GM12878 (cell line): ENCODE data around the gene WDFY4. TPM values are rescaled to one million over a fixed set of nuclear protein-coding genes. Genes with fewer than 3 reads are reported as not detected.

ENCODE experiments used
- ATAC-seq: fragments of 200-7000 bp; cut with Tn5 transposase; 3 replicates; pipeline ENCODE4 v1.9.1; 2020; ENCODE audit warnings: mild to moderate bottlenecking, moderate library complexity
- BruUV-seq: library from RNA; stranded (reverse); fragments of 400-500 nt; replicated peaks from 2 replicates; lab custom pipeline; 2021; lab: Mats Ljungman, UMichigan
- CTCF ChIA-PET: fragments of 300-600 bp; sonication (Branson Sonifier 250); formaldehyde crosslinking; extraction: SDS; loops from one replicate; lab custom pipeline; 2021; ENCODE audit warnings: inconsistent platforms; lab: Yijun Ruan, JAX
- POLR2A ChIA-PET: fragments of 350-600 bp; formaldehyde crosslinking; extraction: SDS; loops from one replicate; lab custom pipeline; 2021; ENCODE audit warnings: inconsistent platforms; lab: Charles Lee
- RAD21 ChIA-PET: fragments of 300-600 bp; sonication (Branson Sonifier 250); formaldehyde crosslinking; loops from one replicate; lab custom pipeline; 2023; ENCODE audit warnings: antibody characterized with exemption; ENCODE audit not compliant: unreplicated experiment; lab: Charles Lee
- SMC1A ChIA-PET: fragments of 300-600 bp; sonication (Branson Sonifier 250); formaldehyde crosslinking; loops from one replicate; lab custom pipeline; 2023; ENCODE audit not compliant: unreplicated experiment, uncharacterized antibody; lab: Charles Lee
- DNase-seq: peaks from one replicate; pipeline ENCODE4 v3.0.0-alpha.2; 2011; ENCODE audit warnings: low read depth, low spot score
- FAIRE-seq: peaks from 3 replicates; lab custom pipeline; 2011; peaks lifted over from hg19 to GRCh38; lab: Jason Lieb, UNC
- H2AFZ ChIP-seq: 2 replicates; pipeline ENCODE4 v1.6.0; 2011; ENCODE audit warnings: low read depth, low read length, control low read depth; ENCODE audit not compliant: control insufficient read depth
- H3K27ac ChIP-seq: 2 replicates; pipeline ENCODE4 v1.5.1; 2011; ENCODE audit warnings: control low read depth; ENCODE audit not compliant: control insufficient read depth, insufficient read depth
- H3K27me3 ChIP-seq, 2 experiments: replicated peaks in 1 of 2; 2 replicates each; pipeline versions ENCODE4 v1.6.0 to v1.6.1; 2011; ENCODE audit warnings: low read length in 1 of 2; ENCODE audit not compliant: control insufficient read depth in 2 of 2, insufficient read depth in 2 of 2
- H3K36me3 ChIP-seq, 2 experiments: 2 replicates each; pipeline ENCODE4 v1.5.1; 2011; ENCODE audit warnings: low read length in 1 of 2; ENCODE audit not compliant: control insufficient read depth in 2 of 2, insufficient read depth in 2 of 2
- H3K4me1 ChIP-seq: 2 replicates; pipeline ENCODE4 v1.6.1; 2011; ENCODE audit warnings: mild to moderate bottlenecking, low read length, moderate library complexity, mixed read lengths; ENCODE audit not compliant: control insufficient read depth, insufficient read depth
- H3K4me2 ChIP-seq: 2 replicates; pipeline ENCODE4 v1.6.0; 2011; ENCODE audit warnings: control low read depth; ENCODE audit not compliant: control insufficient read depth, insufficient read depth
- H3K4me3 ChIP-seq: fragments of 200-600 bp; sonication (generic); 2 replicates; pipeline ENCODE4 v1.5.1; 2016
- H3K79me2 ChIP-seq: 2 replicates; pipeline ENCODE4 v1.6.0; 2011; ENCODE audit warnings: low read length; ENCODE audit not compliant: control insufficient read depth, insufficient read depth
- H3K9ac ChIP-seq: 2 replicates; pipeline ENCODE4 v1.8.0; 2011; ENCODE audit warnings: low read length, control low read depth, mixed read lengths; ENCODE audit not compliant: control insufficient read depth, insufficient read depth
- H3K9me3 ChIP-seq: replicated peaks from 3 replicates; pipeline ENCODE4 v1.5.1; 2011; ENCODE audit warnings: mild to moderate bottlenecking, low read length; ENCODE audit not compliant: control insufficient read depth, insufficient read depth
- H4K20me1 ChIP-seq: 2 replicates; pipeline ENCODE4 v1.6.0; 2011; ENCODE audit not compliant: control insufficient read depth, insufficient read depth
- NRF1 ChIP-seq: conservative IDR thresholded peaks from 2 replicates; pipeline ENCODE4 v1.6.1; 2011; ENCODE audit warnings: mild to moderate bottlenecking, low read depth, low read length, improper control_type of control experiment
- ZBTB11 ChIP-seq: fragments of 450-650 bp; formaldehyde crosslinking; IDR thresholded peaks from 2 replicates; pipeline ENCODE4 v1.5.0; 2022; ENCODE audit warnings: mild to moderate bottlenecking, missing genetic modification characterization
- WGBS: methylation state at CpG from one replicate; pipeline ENCODE4 v1.1.6; 2016; ENCODE audit warnings: low lambda C conversion rate; ENCODE audit not compliant: insufficient replicate concordance, insufficient coverage; ENCODE audit errors: missing lambda C conversion rate; 5-methylcytosine and 5-hydroxymethylcytosine counted together
- in situ Hi-C: fragments of 300-500 bp; cut with MboI; formaldehyde crosslinking; loops from 9 replicates; pipeline ENCODE4 v1.14.3; 2018; ENCODE audit warnings: mixed read lengths
- intact Hi-C: fragments of 100-400 bp; cut with micrococcal nuclease; formaldehyde crosslinking; loops from one replicate; pipeline ENCODE4 v1.14.2; 2022; ENCODE audit not compliant: unreplicated experiment
- polyA plus RNA-seq, 11 experiments: library from polyadenylated mRNA; depleted of rRNA in 4 of 11; unstranded in 6 of 11; stranded (reverse) in 5 of 11; fragments of >200 nt; fragmentation: Nextera tagmentation in 4 of 11; fragmentation: Illumina TruSeq in 1 of 11; extraction: Ambion mirVana in 4 of 11; extraction: Trizol in 1 of 11; gene quantifications; 1 replicate in 1 of 11; 2 replicates in 10 of 11; pipeline versions ENCODE4 v1.2.1 to v1.2.3, GENCODE V29; 2011 to 2016; ENCODE audit warnings: inconsistent platforms in 2 of 11, missing spikeins in 2 of 11, low read depth in 1 of 11
- total RNA-seq, 4 experiments: library from RNA; depleted of rRNA in 3 of 4; stranded (reverse); fragments of >200 nt in 3 of 4; fragmentation: Illumina TruSeq in 1 of 4; extraction: Trizol in 1 of 4; gene quantifications; 2 replicates each; pipeline versions ENCODE4 v1.2.1 to v1.2.3, GENCODE V29; 2013 to 2021

The WDFY4 gene
- total and polyA plus RNA-seq, 10 of the 15 experiments (the other 5 are each of a cell fraction or from before 2014, with no cell fraction given): 13.5 to 132 (median 47.3) TPM

DNA sequence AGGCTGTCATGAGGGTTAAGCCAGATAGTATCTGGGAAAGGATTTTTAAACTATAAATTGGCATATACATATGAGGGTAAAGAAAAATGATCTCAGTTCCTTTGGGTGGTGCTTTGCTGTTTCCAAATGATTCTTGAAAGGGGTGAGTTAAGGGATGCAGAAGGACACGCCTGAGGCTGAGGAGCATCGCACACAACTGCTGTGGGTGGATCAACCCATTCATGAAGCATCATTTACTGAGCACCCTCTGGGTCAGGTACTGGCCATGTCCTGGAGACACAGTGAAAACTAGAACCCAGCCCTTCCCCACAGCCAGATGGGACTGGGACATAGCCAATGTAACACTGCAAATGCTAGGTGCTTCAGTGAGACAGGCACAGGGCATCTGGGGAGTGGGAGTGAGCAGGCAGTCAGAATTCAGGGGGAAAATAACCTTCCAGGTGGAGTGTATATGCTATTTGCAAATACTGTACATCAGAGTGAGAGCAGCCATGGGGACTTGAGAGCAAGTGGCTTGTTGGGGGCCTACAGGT lies 112.1 kb downstream of the WDFY4 start:
- H3K9ac ChIP-seq: no peak overlapping the region
- no TSS peak for BruUV-seq

More for the DNA sequence above, 112.1 kb downstream of the WDFY4 start:
- intact Hi-C loops: no loop called here
- Histone ChIP-seq H3K27ac (no peak overlapping the region), H3K9me3 (no peaks in the 10 kb centered on the region), H4K20me1 (no peaks in the 10 kb centered on the region), H3K27me3 (no peaks in the 10 kb centered on the region), H2AFZ (no peak overlapping the region), H3K36me3 (peaks cover 16 to 25% of the 10 kb centered on the region in 2 experiments; a peak in 3 of 4 replicates), H3K79me2 (no peaks in the 10 kb centered on the region), H3K4me3 (no peak overlapping the region), H3K4me1 (peaks cover 29% of the 10 kb centered on the region), H3K4me2 (no peak overlapping the region)
- CTCF ChIA-PET: interaction anchor here (1.5 kb wide), 1 partner anchor 140 kb away, joined by 4 read pairs; no protein-coding TSS in a partner anchor
- 100% methylated on average over 2 of the region's 2 CpGs for WGBS
- ATAC-seq: no peak
- in situ Hi-C loops: no loop called here
- TF ChIP-seq NRF1 (no peak), ZBTB11 (CRISPR knock-in tag) (no peak)
- POLR2A ChIA-PET: no interaction called here
- RAD21 ChIA-PET: no interaction called here
- no peak for DNase-seq
- FAIRE-seq: no peak
- SMC1A ChIA-PET: no interaction called here
